ENCODE results near the gene TMX2.
A peak's percentile ranks its signal among the peaks of the same experiment; 100 is the strongest.

TMX2 gene

GRCh38 chr11:57761301-57762234, 49.2 kb downstream of the TMX2 start, which contains the start of gene CTNND1:
Gene CTNND1, plus strand, starts transcription at chr11:57761802. Its CDS starts 29,677 bp downstream, at chr11:57791479.
- peak within 1 kb of the TSS; percentile 53 for H3K14ac ChIP-seq (ENCODE audit: low read length)

GRCh38 chr11:57762235-57762861, 50.0 kb downstream of the TMX2 start:
- no CpG with 5 or more reads among the region's 9 CpGs for WGBS (ENCODE audit: extremely low coverage, insufficient coverage, insufficient read length)
- H3K9me3 ChIP-seq (ENCODE audit: insufficient read depth, low read depth, low read length) = no peaks in the 10 kb centered on the region
- peak overlapping the region; percentile 76 for H2BK5ac ChIP-seq (ENCODE audit: low read depth, low read length, poor library complexity)
- H2AK5ac ChIP-seq (ENCODE audit: low read length) = no peak overlapping the region
- peak in 1 of 2 donors; percentile 41 for DNase-seq
- H4K91ac ChIP-seq (ENCODE audit: low read depth, low read length) = peak overlapping the region; percentile 6
- peak overlapping the region; percentile 54 for H3K9ac ChIP-seq (ENCODE audit: low read length)
- H4K8ac ChIP-seq (ENCODE audit: low read depth, low read length) = peak overlapping the region; percentile 65
- H3K23ac ChIP-seq (ENCODE audit: low read length) = no peak overlapping the region
- H2AFZ ChIP-seq (ENCODE audit: insufficient read depth, low read length, poor library complexity) = no peak overlapping the region
- H3K79me2 ChIP-seq (ENCODE audit: control insufficient read depth, insufficient read depth, low read length, poor library complexity) = peaks cover 20% of the 10 kb centered on the region
- H3K79me1 ChIP-seq (ENCODE audit: low read length) = peaks cover 6% of the 10 kb centered on the region
- H3K4me1 ChIP-seq (ENCODE audit: control insufficient read depth in 1 of 2, insufficient read depth in 2 of 2, low read length in 2 of 2) = peaks cover 4 to 5% of the 10 kb centered on the region in 2 experiments
- peak overlapping the region; percentile 99 for H3K4ac ChIP-seq (ENCODE audit: low read depth, low read length)
- H3K4me2 ChIP-seq (ENCODE audit: low read length) = peak overlapping the region; percentile 45
- no peak overlapping the region for H3K14ac ChIP-seq (ENCODE audit: low read length)
- no peak overlapping the region for H4K12ac ChIP-seq (ENCODE audit: low read depth, low read length)
- no peak overlapping the region for H3K18ac ChIP-seq (ENCODE audit: low read length)
- H2BK120ac ChIP-seq (ENCODE audit: insufficient read depth, low read length, poor library complexity) = peak overlapping the region; percentile 51
- no peak overlapping the region for H2BK12ac ChIP-seq (ENCODE audit: low read length)
- H3K27me3 ChIP-seq (ENCODE audit: insufficient read depth, low read length) = no peaks in the 10 kb centered on the region
- H3K4me3 ChIP-seq (ENCODE audit: low read depth, low read length) = peak overlapping the region; percentile 72
- H3K27ac ChIP-seq (ENCODE audit: low read depth, low read length) = peak overlapping the region; percentile 69
- peaks cover 0 to 5% of the 10 kb centered on the region in 2 experiments for H3K36me3 ChIP-seq (ENCODE audit: control insufficient read depth in 1 of 2, insufficient read depth in 2 of 2, low read length in 2 of 2)

More at GRCh38 chr11:57761301-57762234, 49.2 kb downstream of the TMX2 start, which contains the start of gene CTNND1:
- H3K4me3 ChIP-seq (ENCODE audit: low read depth, low read length) = peak within 1 kb of the TSS; percentile 75
- peaks cover 4 to 5% of the 10 kb centered on the region in 2 experiments for H3K4me1 ChIP-seq (ENCODE audit: control insufficient read depth in 1 of 2, insufficient read depth in 2 of 2, low read length in 2 of 2)
- H3K36me3 ChIP-seq (ENCODE audit: control insufficient read depth in 1 of 2, insufficient read depth in 2 of 2, low read length in 2 of 2) = peaks cover 0 to 5% of the 10 kb centered on the region in 2 experiments
- WGBS (ENCODE audit: extremely low coverage, insufficient coverage, insufficient read length) = no CpG with 5 or more reads among the region's 13 CpGs
- peak within 1 kb of the TSS; percentile 66 for H3K4me2 ChIP-seq (ENCODE audit: low read length)
- peak within 1 kb of the TSS; percentile 80 for H2BK5ac ChIP-seq (ENCODE audit: low read depth, low read length, poor library complexity)
- H4K91ac ChIP-seq (ENCODE audit: low read depth, low read length) = peak within 1 kb of the TSS; percentile 83
- H2AFZ ChIP-seq (ENCODE audit: insufficient read depth, low read length, poor library complexity) = no peak within 1 kb of the TSS
- H3K27ac ChIP-seq (ENCODE audit: low read depth, low read length) = peak within 1 kb of the TSS; percentile 99
- H3K79me2 ChIP-seq (ENCODE audit: control insufficient read depth, insufficient read depth, low read length, poor library complexity) = peaks cover 17% of the 10 kb centered on the region
- DNase-seq = peak; percentile 92 to 96
- H2BK12ac ChIP-seq (ENCODE audit: low read length) = no peak within 1 kb of the TSS
- H3K18ac ChIP-seq (ENCODE audit: low read length) = no peak within 1 kb of the TSS
- no peak within 1 kb of the TSS for H2AK5ac ChIP-seq (ENCODE audit: low read length)
- no peaks in the 10 kb centered on the region for H3K9me3 ChIP-seq (ENCODE audit: insufficient read depth, low read depth, low read length)
- peak within 1 kb of the TSS; percentile 79 for H2BK120ac ChIP-seq (ENCODE audit: insufficient read depth, low read length, poor library complexity)
- peak within 1 kb of the TSS; percentile 99 for H3K9ac ChIP-seq (ENCODE audit: low read length)
- H3K23ac ChIP-seq (ENCODE audit: low read length) = no peak within 1 kb of the TSS
- peak within 1 kb of the TSS; percentile 59 for H4K12ac ChIP-seq (ENCODE audit: low read depth, low read length)
- peak within 1 kb of the TSS; percentile 99 for H3K4ac ChIP-seq (ENCODE audit: low read depth, low read length)
- peak within 1 kb of the TSS; percentile 78 for H4K8ac ChIP-seq (ENCODE audit: low read depth, low read length)
- H3K27me3 ChIP-seq (ENCODE audit: insufficient read depth, low read length) = no peaks in the 10 kb centered on the region
- H3K79me1 ChIP-seq (ENCODE audit: low read length) = peaks cover 6% of the 10 kb centered on the region

GRCh38 chr11:57763568-57763967, 51.2 kb downstream of the TMX2 start:
- no CpG with 5 or more reads among the region's 1 CpG for WGBS (ENCODE audit: extremely low coverage, insufficient coverage, insufficient read length)
- Histone ChIP-seq H3K14ac (ENCODE audit: low read length) (no peak overlapping the region), H2AK5ac (ENCODE audit: low read length) (no peak overlapping the region), H3K9me3 (ENCODE audit: insufficient read depth, low read depth, low read length) (no peaks in the 10 kb centered on the region), H3K79me2 (ENCODE audit: control insufficient read depth, insufficient read depth, low read length, poor library complexity) (peaks cover 24% of the 10 kb centered on the region), H2AFZ (ENCODE audit: insufficient read depth, low read length, poor library complexity) (no peak overlapping the region), H3K4me2 (ENCODE audit: low read length) (peak overlapping the region; percentile 77), H4K91ac (ENCODE audit: low read depth, low read length) (no peak overlapping the region), H3K27me3 (ENCODE audit: insufficient read depth, low read length) (no peaks in the 10 kb centered on the region), H4K12ac (ENCODE audit: low read depth, low read length) (no peak overlapping the region), H2BK12ac (ENCODE audit: low read length) (no peak overlapping the region), H3K4me1 (ENCODE audit: control insufficient read depth in 1 of 2, insufficient read depth in 2 of 2, low read length in 2 of 2) (peaks cover 4 to 5% of the 10 kb centered on the region in 2 experiments), H3K18ac (ENCODE audit: low read length) (no peak overlapping the region), H3K79me1 (ENCODE audit: low read length) (peaks cover 6% of the 10 kb centered on the region), H2BK5ac (ENCODE audit: low read depth, low read length, poor library complexity) (no peak overlapping the region), H3K9ac (ENCODE audit: low read length) (peak overlapping the region; percentile 78), H3K4me3 (ENCODE audit: low read depth, low read length) (no peak overlapping the region), H3K4ac (ENCODE audit: low read depth, low read length) (peak overlapping the region; percentile 26), H3K27ac (ENCODE audit: low read depth, low read length) (peak overlapping the region; percentile 2), H2BK120ac (ENCODE audit: insufficient read depth, low read length, poor library complexity) (no peak overlapping the region), H4K8ac (ENCODE audit: low read depth, low read length) (no peak overlapping the region), H3K36me3 (ENCODE audit: control insufficient read depth in 1 of 2, insufficient read depth in 2 of 2, low read length in 2 of 2) (peaks cover 0 to 5% of the 10 kb centered on the region in 2 experiments), H3K23ac (ENCODE audit: low read length) (no peak overlapping the region)
- DNase-seq = peak in 1 of 2 donors; percentile 48

- Histone ChIP-seq H3K4me2 (ENCODE audit: low read length) (peak overlapping the region; percentile 77), H3K79me2 (ENCODE audit: control insufficient read depth, insufficient read depth, low read length, poor library complexity) (peaks cover 24% of the 10 kb centered on the region), H4K8ac (ENCODE audit: low read depth, low read length) (no peak overlapping the region), H4K91ac (ENCODE audit: low read depth, low read length) (no peak overlapping the region), H4K12ac (ENCODE audit: low read depth, low read length) (no peak overlapping the region), H2AFZ (ENCODE audit: insufficient read depth, low read length, poor library complexity) (no peak overlapping the region), H3K4me3 (ENCODE audit: low read depth, low read length) (no peak overlapping the region), H2BK5ac (ENCODE audit: low read depth, low read length, poor library complexity) (peak overlapping the region; percentile 27), H3K27me3 (ENCODE audit: insufficient read depth, low read length) (no peaks in the 10 kb centered on the region), H3K4me1 (ENCODE audit: control insufficient read depth in 1 of 2, insufficient read depth in 2 of 2, low read length in 2 of 2) (peaks cover 4 to 5% of the 10 kb centered on the region in 2 experiments), H3K36me3 (ENCODE audit: control insufficient read depth in 1 of 2, insufficient read depth in 2 of 2, low read length in 2 of 2) (peaks cover 0 to 5% of the 10 kb centered on the region in 2 experiments), H2AK5ac (ENCODE audit: low read length) (no peak overlapping the region), H2BK120ac (ENCODE audit: insufficient read depth, low read length, poor library complexity) (no peak overlapping the region), H3K27ac (ENCODE audit: low read depth, low read length) (no peak overlapping the region), H3K4ac (ENCODE audit: low read depth, low read length) (peak overlapping the region; percentile 95), H3K18ac (ENCODE audit: low read length) (no peak overlapping the region), H3K9me3 (ENCODE audit: insufficient read depth, low read depth, low read length) (no peaks in the 10 kb centered on the region), H3K79me1 (ENCODE audit: low read length) (peaks cover 6% of the 10 kb centered on the region), H3K9ac (ENCODE audit: low read length) (no peak overlapping the region), H3K14ac (ENCODE audit: low read length) (no peak overlapping the region), H2BK12ac (ENCODE audit: low read length) (no peak overlapping the region), H3K23ac (ENCODE audit: low read length) (no peak overlapping the region)
- no CpG with 5 or more reads among the region's 4 CpGs for WGBS (ENCODE audit: extremely low coverage, insufficient coverage, insufficient read length)
- DNase-seq = no peak
Observed at GRCh38 chr11:57764021-57764420, 51.6 kb downstream of the TMX2 start.

All from trophoblast cell (in vitro differentiated cells and primary cell).